Body of pancreas (tissue), 4 donors: ENCODE results near the gene UGT1A1.

Source experiments
- POLR2A ChIP-seq, 3 donors: fragments of 450-650 bp; IDR thresholded peaks; one replicate each; pipeline ENCODE4 v1.6.1; 2016; ENCODE audit warnings: antibody characterized with exemption in 3 of 3, mild to moderate bottlenecking in 2 of 3
- TF ChIP-seq, protein P1 (sequence below), 7 experiments: fragments of 450-650 bp in 4 of 7; fragments of 200-600 bp in 3 of 7; sonication (generic) in 3 of 7; IDR thresholded peaks; one replicate each; pipeline ENCODE4 v1.5.1; 2016 to 2019; ENCODE audit warnings: antibody characterized with exemption in 7 of 7

DNA sequence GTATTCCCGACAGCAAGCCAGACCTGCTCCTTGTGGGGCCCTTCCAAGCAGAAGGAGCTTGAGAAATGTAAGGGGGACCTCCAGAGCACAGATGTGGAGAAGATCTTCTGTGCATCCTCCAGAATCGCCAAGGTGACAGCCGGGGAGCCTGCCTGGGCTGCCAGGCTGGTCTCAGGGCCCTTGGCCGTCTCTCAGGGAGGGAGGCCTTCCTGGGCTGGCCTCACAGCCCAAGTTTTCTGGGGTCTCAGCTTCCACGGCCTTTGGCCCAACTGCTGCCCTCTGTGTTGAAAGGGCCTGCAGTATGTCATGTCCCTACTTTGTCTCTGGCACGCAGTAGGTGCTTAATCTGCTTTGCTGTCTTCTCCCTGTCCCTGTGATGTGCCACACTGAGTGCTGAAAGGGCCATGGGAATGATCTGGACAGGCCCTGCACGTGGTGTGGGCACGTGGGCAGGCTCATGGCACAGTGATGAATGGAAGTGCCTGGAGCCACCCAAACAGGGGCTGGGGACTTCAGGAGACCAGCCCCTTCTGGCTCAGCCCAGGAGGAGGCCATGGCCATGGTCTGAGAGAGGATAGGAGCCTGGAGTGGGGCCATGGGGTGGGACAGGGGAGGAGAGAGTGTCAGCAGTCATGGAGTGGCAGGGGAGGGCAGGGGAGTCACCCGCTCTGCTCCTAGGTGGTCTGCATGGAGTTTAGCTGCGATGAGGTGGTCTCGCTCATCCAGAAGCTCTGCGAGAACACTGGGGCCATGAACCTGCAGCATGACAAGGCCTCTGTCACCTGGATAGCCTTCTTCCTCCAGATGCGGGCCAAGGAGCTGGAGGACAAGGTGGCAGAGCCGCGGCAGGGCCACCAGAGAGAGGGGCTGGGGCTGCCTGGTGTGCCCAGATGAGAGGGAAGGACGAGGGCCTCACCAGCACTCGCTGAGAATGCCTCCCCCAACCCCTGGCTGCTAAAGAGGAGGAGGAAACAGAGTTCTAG is 58.9 kb downstream of the UGT1A1 start:
- TF ChIP-seq, protein P1, sequence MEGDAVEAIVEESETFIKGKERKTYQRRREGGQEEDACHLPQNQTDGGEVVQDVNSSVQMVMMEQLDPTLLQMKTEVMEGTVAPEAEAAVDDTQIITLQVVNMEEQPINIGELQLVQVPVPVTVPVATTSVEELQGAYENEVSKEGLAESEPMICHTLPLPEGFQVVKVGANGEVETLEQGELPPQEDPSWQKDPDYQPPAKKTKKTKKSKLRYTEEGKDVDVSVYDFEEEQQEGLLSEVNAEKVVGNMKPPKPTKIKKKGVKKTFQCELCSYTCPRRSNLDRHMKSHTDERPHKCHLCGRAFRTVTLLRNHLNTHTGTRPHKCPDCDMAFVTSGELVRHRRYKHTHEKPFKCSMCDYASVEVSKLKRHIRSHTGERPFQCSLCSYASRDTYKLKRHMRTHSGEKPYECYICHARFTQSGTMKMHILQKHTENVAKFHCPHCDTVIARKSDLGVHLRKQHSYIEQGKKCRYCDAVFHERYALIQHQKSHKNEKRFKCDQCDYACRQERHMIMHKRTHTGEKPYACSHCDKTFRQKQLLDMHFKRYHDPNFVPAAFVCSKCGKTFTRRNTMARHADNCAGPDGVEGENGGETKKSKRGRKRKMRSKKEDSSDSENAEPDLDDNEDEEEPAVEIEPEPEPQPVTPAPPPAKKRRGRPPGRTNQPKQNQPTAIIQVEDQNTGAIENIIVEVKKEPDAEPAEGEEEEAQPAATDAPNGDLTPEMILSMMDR (IDR thresholded peaks at IDR 0.05): no peak
- no peak for TF ChIP-seq POLR2A (IDR thresholded peaks at IDR 0.05)
